Measurements from ENCODE around the gene MRTFA.

MRTFA gene

GRCh38 chr22:40407021-40407761, 229.3 kb downstream of the MRTFA start:
- no peak for DNase-seq

DNA sequence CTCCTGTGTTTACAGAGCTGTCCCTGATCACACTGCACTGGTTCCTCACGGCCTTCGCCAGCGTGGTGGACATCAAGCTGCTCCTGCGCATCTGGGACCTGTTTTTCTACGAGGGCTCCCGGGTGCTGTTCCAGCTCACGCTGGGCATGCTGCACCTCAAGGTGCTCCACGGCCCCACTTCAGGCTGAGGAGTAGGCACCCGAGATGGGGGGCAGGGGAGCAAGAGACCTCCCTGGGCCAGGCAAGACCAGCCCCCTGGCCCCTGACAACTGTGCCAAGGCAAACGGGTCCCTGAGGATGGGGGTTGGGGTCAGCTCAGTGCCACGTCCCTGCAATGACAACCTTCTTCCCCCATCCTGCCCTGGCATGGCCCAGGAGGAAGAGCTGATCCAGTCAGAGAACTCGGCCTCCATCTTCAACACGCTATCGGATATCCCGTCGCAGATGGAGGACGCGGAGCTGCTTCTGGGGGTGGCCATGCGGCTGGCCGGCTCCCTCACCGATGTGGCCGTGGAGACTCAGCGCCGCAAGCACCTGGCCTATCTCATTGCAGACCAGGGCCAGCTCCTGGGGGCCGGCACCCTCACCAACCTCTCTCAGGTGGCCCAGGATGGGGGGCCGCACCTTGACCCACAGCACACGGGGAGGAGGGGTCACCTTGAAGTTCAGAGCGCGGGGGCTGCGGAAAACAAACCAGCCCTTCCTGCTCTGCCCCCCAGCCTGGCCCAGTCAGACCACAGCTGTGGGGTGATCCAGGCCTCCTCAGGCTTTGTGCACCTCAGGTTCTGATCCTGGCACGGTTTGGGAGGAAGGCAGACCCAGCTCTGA, 230.2 kb downstream of the MRTFA start:
- DNase-seq = no peak

- DNase-seq = no peak
Observed at GRCh38 chr22:40405178-40406062, 231.1 kb downstream of the MRTFA start.

DNA sequence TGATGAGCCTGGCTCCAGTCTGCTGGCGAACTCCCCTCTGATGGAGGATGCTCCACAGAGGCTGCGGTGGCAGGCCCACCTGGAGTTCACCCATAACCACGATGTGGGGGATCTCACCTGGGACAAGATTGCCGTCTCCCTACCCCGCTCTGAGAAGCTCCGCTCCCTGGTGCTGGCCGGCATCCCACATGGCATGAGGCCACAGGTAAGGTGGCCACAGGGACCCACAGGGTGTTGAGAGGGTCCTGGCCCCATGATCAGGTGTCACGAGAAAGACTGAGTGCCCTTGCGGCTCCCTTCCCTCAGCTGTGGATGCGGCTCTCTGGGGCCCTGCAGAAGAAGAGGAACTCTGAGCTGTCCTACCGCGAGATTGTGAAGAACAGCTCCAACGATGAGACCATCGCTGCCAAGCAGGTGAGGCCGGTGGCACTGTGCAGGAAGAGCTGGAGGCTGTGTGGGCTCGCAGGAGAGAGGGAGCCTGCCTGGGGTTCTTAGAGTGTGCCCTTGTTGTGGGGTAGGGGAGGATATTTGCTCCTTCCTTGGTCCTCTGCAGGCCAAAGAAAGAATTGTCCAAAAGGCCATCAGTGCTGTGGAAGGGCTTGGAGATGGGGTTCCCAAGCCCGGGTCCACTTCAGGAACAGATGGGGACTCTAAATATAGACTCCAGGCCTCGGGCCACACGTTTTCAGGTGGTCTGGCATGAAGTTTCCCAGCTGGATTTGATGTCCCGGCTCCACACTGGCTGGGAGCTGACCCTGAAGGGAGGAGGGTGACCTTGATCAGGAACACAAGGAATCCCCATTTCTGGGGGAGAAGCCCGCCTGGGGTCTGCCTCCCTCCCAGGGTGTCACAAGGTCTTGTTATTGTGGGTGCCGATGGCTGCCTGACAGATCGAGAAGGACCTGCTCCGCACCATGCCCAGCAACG, 232.0 kb downstream of the MRTFA start:
- no peak for DNase-seq

GRCh38 chr22:40403651-40404050, 232.9 kb downstream of the MRTFA start:
- no peak for DNase-seq

GRCh38 chr22:40403141-40403540, 233.4 kb downstream of the MRTFA start:
- no peak for DNase-seq

GRCh38 chr22:40401981-40402406, 234.5 kb downstream of the MRTFA start:
- DNase-seq = no peak

- no peak for DNase-seq
Observed at GRCh38 chr22:40401532-40401931, 235.0 kb downstream of the MRTFA start.

- DNase-seq = no peak
Observed at GRCh38 chr22:40400159-40400558, 236.4 kb downstream of the MRTFA start.

- no peak for DNase-seq
Observed at GRCh38 chr22:40399621-40400020, 236.9 kb downstream of the MRTFA start.

GRCh38 chr22:40397396-40397795, 239.1 kb downstream of the MRTFA start:
- DNase-seq = peak; percentile 50

GRCh38 chr22:40396882-40397281, 239.6 kb downstream of the MRTFA start:
- peak; percentile 81 for DNase-seq

DNA sequence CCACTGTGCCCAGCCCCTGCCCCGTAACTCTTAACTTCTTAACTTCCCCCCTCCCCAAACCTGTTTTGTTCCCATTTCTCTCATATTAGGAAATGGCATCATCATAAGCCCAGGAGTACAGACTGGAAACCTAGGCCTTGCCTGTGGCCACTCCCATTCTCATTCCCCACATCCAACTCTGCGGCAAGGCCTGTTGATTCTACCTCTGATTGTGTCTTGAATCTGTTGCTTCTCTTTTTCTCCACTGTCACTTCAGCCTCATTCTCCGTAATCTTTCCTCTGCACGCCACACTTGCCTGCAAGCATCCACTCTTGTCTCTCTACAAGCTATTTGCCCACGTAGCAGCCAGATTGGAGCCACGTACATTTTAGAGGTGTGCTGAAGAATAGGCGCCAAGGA, 240.9 kb downstream of the MRTFA start:
- DNase-seq = no peak

DNA sequence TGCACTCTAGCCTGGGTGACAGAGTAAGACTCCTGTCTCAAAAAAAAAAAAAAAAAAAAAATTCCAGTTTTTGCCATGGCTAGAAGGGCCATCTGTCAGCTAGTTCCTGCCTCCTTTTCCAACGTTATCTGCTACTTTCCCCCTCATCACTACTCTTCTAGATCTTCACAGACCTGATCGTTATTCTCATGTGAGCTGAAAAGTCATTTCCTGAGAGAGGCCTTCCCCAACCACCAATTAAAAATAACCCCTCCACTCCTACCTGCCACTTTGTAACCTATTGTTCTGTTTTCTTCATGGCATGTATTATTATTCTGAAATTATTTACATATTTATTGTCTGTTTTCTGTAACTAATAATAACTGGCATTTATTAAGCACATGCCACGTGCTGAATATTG, 241.9 kb downstream of the MRTFA start:
- peak; percentile 86 for DNase-seq

DNA sequence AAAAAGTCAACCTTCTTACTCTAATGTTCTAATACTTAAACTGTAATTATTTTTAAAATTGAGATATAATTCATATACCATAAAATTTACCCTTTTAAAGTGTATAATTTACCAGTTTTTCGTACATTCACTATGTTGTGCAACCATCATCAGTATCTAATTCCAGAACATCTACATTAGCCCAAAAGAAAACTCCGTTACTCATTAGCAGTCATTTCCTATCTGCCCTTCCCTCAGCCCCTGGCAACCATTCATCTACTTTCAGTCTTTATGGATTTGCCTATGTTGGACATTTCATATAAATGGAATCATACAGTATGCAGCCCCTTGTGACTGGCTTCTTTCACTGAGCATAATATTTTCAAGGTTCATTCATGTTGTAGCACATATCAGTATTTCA, 243.9 kb downstream of the MRTFA start:
- DNase-seq = no peak

DNA sequence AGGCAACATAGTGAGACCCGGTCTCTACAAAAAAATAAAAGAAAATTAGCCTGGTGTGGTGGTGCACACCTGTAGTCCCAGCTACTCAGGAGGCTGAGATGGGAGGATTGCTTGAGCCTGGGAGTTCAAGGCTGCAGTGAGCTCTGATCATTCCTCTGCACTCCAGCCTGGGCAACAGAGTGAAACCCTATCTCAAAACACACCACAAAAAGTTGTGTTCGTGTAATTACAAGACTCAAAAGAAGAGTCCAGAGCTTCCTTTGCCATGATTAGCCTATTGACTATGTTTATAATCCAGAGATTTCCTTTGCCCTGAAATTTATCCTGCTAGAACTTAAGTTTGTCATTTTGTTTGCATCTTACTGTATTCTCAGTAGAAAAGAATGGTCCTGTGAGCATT, 245.1 kb downstream of the MRTFA start:
- DNase-seq = no peak

DNA sequence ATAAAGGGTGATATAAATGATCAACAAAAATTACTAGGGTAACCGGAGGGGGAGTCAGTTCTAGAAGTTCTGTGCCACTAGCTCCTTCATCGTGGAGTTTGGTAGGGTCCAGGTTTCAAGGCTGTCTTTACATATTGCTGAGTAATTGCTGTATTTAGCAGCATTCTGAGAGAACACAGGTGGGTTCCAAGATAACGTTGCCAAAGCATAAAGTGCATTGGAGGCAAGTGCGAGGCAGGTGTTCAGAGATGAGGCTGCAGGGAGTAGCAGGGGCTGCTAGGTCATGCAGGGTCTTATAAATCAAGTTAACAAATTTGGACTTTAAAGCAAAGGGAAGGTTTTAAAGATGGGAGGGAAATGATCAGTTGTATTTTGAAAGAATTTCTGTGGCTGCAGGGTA, 248.3 kb downstream of the MRTFA start:
- no peak for DNase-seq

DNA sequence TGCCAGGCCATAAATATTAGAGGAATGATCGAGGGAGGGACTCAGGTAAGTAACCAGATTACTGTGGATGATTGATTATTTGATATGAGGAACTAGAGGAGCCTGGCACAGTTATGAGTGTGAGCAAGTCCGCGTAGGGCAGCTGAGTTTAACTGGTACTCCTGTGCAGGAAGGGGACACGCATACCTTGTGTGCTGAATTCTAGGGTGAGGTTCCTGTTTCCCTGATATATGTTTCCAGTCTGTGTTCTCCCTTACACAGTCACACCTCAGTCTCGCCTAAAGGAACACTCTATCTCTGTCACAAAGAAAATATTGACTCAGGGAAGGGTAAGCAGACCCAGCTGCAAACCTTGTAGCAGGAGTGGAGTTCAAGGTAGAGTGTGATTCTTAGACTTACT, 248.8 kb downstream of the MRTFA start:
- DNase-seq = no peak

DNA sequence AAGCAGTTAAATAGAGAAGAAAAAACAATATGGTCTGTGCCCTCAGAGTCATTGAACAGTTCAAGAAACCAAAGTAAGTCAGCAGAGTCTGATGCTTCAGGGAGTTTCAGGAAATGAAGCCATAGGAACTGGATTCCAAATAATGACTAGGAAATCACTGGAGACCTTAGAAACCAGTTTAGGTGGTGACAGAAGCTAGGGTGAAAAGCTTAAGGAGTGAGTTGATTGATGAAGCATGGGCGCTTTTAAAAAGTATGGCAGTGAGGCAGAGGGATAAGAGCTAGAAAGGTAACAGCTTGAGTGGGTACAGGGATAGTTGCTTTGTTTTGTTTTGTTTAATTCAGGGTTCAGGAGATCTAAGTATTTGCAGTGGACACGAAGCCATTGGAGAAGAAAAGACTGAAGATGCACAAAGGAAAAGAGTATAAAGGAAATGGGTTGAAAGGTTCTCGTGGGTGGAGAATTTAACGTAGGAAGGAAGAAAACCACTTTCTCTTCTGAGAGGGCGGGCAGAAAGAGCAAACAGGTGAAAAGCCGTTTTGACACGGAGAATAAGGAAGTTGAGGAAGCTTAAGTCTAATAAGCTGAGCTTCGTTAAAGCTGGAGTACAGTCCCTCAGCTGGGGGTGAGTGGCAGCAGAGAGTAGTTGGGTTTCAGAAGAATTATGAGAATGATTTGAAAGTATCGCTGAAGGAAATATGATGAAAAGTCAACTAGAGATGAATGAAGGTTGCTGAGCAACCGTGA, 251.3 kb downstream of the MRTFA start:
- no peak for DNase-seq

- no peak for DNase-seq
Observed at GRCh38 chr22:40383905-40384304, 252.6 kb downstream of the MRTFA start.

DNA sequence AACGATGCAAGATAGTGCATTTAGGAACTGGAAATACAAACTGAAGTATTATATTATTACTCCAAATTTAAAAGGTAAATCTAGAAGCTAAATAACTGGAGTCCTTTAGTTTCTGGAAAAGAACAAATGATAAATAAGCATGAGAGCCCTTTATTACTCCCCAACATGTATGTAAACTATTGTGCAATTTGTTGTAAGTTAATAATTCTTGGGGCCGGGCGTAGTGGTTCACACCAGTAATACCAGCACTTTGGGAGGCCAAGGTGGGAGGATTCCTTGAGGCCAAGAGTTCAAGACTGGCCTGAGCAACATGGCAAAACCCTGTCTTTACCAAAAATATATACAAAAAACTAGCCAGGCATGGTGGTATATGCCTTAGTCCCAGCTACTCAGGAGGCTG, 255.1 kb downstream of the MRTFA start:
- DNase-seq = no peak

Data from NCI-H2171 treated with DMSO at 0.1 percent for 48 hours (cell line).